GM19324 (cell line): ENCODE measurements around the gene TMEM235.
"Not testable (repeated sequence)": the region's sequence is repeated elsewhere in the genome, so short reads cannot be mapped to it uniquely, and the experiment has no call there.

Experiments used
- ATAC-seq: cut with Tn5 transposase; IDR thresholded peaks from one replicate; pipeline ENCODE4 v1.9.1; 2021; ENCODE audit warnings: mild to moderate bottlenecking, moderate library complexity; ENCODE audit not compliant: unreplicated experiment, low FRiP score

The TMEM235 gene

GRCh38 chr17:78252701-78253635 lies 21.5 kb downstream of the TMEM235 start:
- no peak for ATAC-seq

- ATAC-seq = not testable (repeated sequence)
Measured at GRCh38 chr17:78253636-78253945, 22.2 kb downstream of the TMEM235 start.

GRCh38 chr17:78253946-78254672 lies 22.7 kb downstream of the TMEM235 start:
- peak; percentile 42 for ATAC-seq

- no peak for ATAC-seq
Measured at GRCh38 chr17:78255029-78255656, 23.7 kb downstream of the TMEM235 start.

- no peak for ATAC-seq
Measured at GRCh38 chr17:78255953-78256706, 24.7 kb downstream of the TMEM235 start.

- no peak for ATAC-seq
Measured at GRCh38 chr17:78256707-78257591, 25.5 kb downstream of the TMEM235 start.

GRCh38 chr17:78257810-78258322 lies 26.4 kb downstream of the TMEM235 start:
- ATAC-seq = no peak

GRCh38 chr17:78258323-78259191 lies 27.1 kb downstream of the TMEM235 start:
- ATAC-seq = no peak

- ATAC-seq = no peak
Measured at GRCh38 chr17:78259192-78259554, 27.7 kb downstream of the TMEM235 start.

- ATAC-seq = no peak
Measured at GRCh38 chr17:78263063-78263735, 31.8 kb downstream of the TMEM235 start.

- ATAC-seq = no peak
Measured at GRCh38 chr17:78263736-78264340, 32.4 kb downstream of the TMEM235 start.

GRCh38 chr17:78264590-78264989 lies 33.2 kb downstream of the TMEM235 start:
- no peak for ATAC-seq

- ATAC-seq = no peak
Measured at GRCh38 chr17:78265121-78265520, 33.7 kb downstream of the TMEM235 start.

GRCh38 chr17:78266231-78266631 lies 34.8 kb downstream of the TMEM235 start:
- ATAC-seq = no peak

GRCh38 chr17:78266771-78267170 lies 35.3 kb downstream of the TMEM235 start:
- no peak for ATAC-seq

GRCh38 chr17:78267253-78268073 lies 36.0 kb downstream of the TMEM235 start:
- ATAC-seq = no peak
